GM19193 (cell line): ENCODE measurements around the gene HNF1B.

Source experiments
- POLR2A ChIP-seq: IDR thresholded peaks from 4 replicates; pipeline ENCODE4 v1.6.1; 2011; ENCODE audit not compliant: insufficient read depth, insufficient read length; ENCODE audit errors: extremely low read depth

The HNF1B gene

GRCh38 chr17:37744961-37745800 is at the start of gene HNF1B:
TSS of gene HNF1B (minus strand) at chr17:37745059. CDS start at chr17:37744884, 175 bp downstream.
- peak; percentile 96 for TF ChIP-seq POLR2A

GRCh38 chr17:37792787-37793186 is 47.9 kb upstream of the HNF1B start:
- no peak for TF ChIP-seq POLR2A

- TF ChIP-seq POLR2A: no peak
Measured at GRCh38 chr17:37791447-37792399, 46.9 kb upstream of the HNF1B start.

- TF ChIP-seq POLR2A: no peak
Measured at GRCh38 chr17:37789771-37790541, 45.1 kb upstream of the HNF1B start.

GRCh38 chr17:37789021-37789565 is 44.2 kb upstream of the HNF1B start:
- no peak for TF ChIP-seq POLR2A

GRCh38 chr17:37788526-37788925 is 43.7 kb upstream of the HNF1B start:
- TF ChIP-seq POLR2A: no peak

GRCh38 chr17:37787055-37787757 is 42.3 kb upstream of the HNF1B start:
- no peak for TF ChIP-seq POLR2A

- no peak for TF ChIP-seq POLR2A
Measured at GRCh38 chr17:37786481-37786880, 41.6 kb upstream of the HNF1B start.

GRCh38 chr17:37781451-37781850 is 36.6 kb upstream of the HNF1B start:
- TF ChIP-seq POLR2A: no peak

- TF ChIP-seq POLR2A: no peak
Measured at GRCh38 chr17:37779554-37779953, 34.7 kb upstream of the HNF1B start.

- TF ChIP-seq POLR2A: no peak
Measured at GRCh38 chr17:37774504-37774903, 29.6 kb upstream of the HNF1B start.

- TF ChIP-seq POLR2A: no peak
Measured at GRCh38 chr17:37772982-37773381, 28.1 kb upstream of the HNF1B start.

GRCh38 chr17:37770631-37771518 is 26.0 kb upstream of the HNF1B start:
- no peak for TF ChIP-seq POLR2A

- no peak for TF ChIP-seq POLR2A
Measured at GRCh38 chr17:37769050-37769449, 24.2 kb upstream of the HNF1B start.

GRCh38 chr17:37768438-37768837 is 23.6 kb upstream of the HNF1B start:
- no peak for TF ChIP-seq POLR2A
